ENCODE results near the gene LRRC36.

GRCh38 chr16:67326115-67326471 is 522 bp upstream of the LRRC36 start:
- TF ChIP-seq, protein P1, sequence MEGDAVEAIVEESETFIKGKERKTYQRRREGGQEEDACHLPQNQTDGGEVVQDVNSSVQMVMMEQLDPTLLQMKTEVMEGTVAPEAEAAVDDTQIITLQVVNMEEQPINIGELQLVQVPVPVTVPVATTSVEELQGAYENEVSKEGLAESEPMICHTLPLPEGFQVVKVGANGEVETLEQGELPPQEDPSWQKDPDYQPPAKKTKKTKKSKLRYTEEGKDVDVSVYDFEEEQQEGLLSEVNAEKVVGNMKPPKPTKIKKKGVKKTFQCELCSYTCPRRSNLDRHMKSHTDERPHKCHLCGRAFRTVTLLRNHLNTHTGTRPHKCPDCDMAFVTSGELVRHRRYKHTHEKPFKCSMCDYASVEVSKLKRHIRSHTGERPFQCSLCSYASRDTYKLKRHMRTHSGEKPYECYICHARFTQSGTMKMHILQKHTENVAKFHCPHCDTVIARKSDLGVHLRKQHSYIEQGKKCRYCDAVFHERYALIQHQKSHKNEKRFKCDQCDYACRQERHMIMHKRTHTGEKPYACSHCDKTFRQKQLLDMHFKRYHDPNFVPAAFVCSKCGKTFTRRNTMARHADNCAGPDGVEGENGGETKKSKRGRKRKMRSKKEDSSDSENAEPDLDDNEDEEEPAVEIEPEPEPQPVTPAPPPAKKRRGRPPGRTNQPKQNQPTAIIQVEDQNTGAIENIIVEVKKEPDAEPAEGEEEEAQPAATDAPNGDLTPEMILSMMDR (IDR thresholded peaks at IDR 0.05), result no peak
- no peak for TF ChIP-seq POLR2A (IDR thresholded peaks at IDR 0.05)
